Neural cell (in vitro differentiated cells): ENCODE data around the gene IFT52.

Experiments used
- EP300 ChIP-seq: fragments of 450-650 bp; conservative IDR thresholded peaks from 2 replicates; pipeline ENCODE4 v1.6.1; 2014; ENCODE audit warnings: antibody characterized with exemption, mild to moderate bottlenecking, moderate library complexity; ENCODE audit not compliant: poor library complexity, severe bottlenecking
- EZH2 ChIP-seq: fragments of 200-600, 300-800 bp; shearing (Covaris generic), sonication (generic); IDR thresholded peaks from 2 replicates; pipeline ENCODE4 v1.6.1; 2014; ENCODE audit warnings: antibody characterized with exemption, low read length, borderline replicate concordance, mild to moderate bottlenecking; ENCODE audit not compliant: insufficient read depth, poor library complexity, severe bottlenecking
- MXI1 ChIP-seq: fragments of 450-650 bp; conservative IDR thresholded peaks from 2 replicates; pipeline ENCODE4 v1.6.1; 2014; ENCODE audit warnings: antibody characterized with exemption, mild to moderate bottlenecking; ENCODE audit not compliant: poor library complexity, severe bottlenecking
- POLR2AphosphoS5 ChIP-seq: IDR thresholded peaks from 2 replicates; pipeline ENCODE4 v1.6.1; 2012
- RAD21 ChIP-seq: fragments of 450-650 bp; conservative IDR thresholded peaks from 2 replicates; pipeline ENCODE4 v1.6.1; 2014; ENCODE audit warnings: antibody characterized with exemption, mild to moderate bottlenecking, moderate library complexity
- TAF1 ChIP-seq: IDR thresholded peaks from 2 replicates; pipeline ENCODE4 v1.6.1; 2012; ENCODE audit warnings: low read depth
- TF ChIP-seq, protein P1 (sequence below): fragments of 450-650 bp; IDR thresholded peaks from 2 replicates; pipeline ENCODE4 v1.5.1; 2014; ENCODE audit warnings: antibody characterized with exemption, mild to moderate bottlenecking, moderate library complexity; ENCODE audit not compliant: poor library complexity, severe bottlenecking

DNA sequence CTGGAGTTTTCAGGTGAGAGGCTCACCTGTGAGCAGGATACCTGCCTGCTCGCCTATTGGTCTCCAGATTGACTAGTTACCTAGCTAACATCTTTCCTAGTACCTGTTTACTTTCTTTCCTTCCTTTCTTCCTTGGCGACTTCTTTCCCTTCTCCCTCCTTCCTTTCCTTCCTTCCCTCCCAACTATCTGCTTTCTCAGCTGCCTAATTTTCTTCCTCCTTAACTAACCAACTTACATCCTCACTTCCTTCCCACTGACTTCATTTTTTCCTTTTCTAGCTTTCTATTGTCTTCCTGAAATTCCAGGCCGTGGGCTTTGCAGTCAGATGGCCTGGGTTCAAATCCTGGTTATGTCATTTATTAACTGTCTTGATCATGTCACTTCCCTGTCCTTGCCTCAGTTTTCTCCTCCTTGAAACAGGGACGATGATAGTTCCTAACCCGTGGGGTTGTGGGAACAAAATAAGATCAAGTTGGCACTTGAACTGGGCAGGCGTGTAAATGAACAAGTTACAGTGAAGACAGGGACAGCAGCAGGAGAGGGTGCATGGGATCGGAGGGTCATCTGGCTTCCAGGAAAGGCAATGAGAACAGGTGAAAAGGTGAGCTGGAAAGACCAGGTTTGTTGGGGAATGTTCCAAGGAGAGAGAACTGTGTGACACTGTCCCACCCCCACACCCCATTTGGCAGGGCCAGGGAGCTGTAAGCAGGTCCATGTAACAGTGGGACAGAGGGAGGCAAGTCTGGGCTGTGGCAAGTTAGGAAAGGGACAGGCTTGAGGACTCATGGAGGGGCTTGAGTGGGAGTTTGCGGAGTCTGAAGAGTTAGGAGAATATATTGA, 31.4 kb upstream of the IFT52 start:
- TF ChIP-seq, protein P1, sequence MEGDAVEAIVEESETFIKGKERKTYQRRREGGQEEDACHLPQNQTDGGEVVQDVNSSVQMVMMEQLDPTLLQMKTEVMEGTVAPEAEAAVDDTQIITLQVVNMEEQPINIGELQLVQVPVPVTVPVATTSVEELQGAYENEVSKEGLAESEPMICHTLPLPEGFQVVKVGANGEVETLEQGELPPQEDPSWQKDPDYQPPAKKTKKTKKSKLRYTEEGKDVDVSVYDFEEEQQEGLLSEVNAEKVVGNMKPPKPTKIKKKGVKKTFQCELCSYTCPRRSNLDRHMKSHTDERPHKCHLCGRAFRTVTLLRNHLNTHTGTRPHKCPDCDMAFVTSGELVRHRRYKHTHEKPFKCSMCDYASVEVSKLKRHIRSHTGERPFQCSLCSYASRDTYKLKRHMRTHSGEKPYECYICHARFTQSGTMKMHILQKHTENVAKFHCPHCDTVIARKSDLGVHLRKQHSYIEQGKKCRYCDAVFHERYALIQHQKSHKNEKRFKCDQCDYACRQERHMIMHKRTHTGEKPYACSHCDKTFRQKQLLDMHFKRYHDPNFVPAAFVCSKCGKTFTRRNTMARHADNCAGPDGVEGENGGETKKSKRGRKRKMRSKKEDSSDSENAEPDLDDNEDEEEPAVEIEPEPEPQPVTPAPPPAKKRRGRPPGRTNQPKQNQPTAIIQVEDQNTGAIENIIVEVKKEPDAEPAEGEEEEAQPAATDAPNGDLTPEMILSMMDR, result no peak
- TF ChIP-seq EP300, result no peak
- TF ChIP-seq RAD21, result no peak
- TF ChIP-seq POLR2AphosphoS5, result no peak
- TF ChIP-seq EZH2, result no peak
- TF ChIP-seq TAF1, result no peak
- TF ChIP-seq MXI1, result no peak
